Tibial nerve (tissue), 4 donors: Measurements from ENCODE around the gene CCBE1.

Experiments used
- EP300 ChIP-seq, 2 donors: sonication (generic); formaldehyde crosslinking; IDR thresholded peaks; one replicate each; pipeline ENCODE4 v1.6.1; 2017; ENCODE audit warnings: antibody characterized with exemption in 2 of 2, mild to moderate bottlenecking in 1 of 2
- POLR2A ChIP-seq, 2 donors: fragments of 450-650 bp; IDR thresholded peaks; one replicate each; pipeline ENCODE4 v1.6.1; 2017; ENCODE audit warnings: antibody characterized with exemption in 2 of 2, mild to moderate bottlenecking in 2 of 2, moderate library complexity in 2 of 2
- TF ChIP-seq, protein P1 (sequence below), 5 experiments: fragments of 200-600 bp in 3 of 5; fragments of 450-650 bp in 2 of 5; sonication (generic) in 3 of 5; IDR thresholded peaks; one replicate each; pipeline ENCODE4 v1.5.1; 2016 to 2019; ENCODE audit warnings: antibody characterized with exemption in 5 of 5, mild to moderate bottlenecking in 3 of 5, moderate library complexity in 2 of 5

DNA sequence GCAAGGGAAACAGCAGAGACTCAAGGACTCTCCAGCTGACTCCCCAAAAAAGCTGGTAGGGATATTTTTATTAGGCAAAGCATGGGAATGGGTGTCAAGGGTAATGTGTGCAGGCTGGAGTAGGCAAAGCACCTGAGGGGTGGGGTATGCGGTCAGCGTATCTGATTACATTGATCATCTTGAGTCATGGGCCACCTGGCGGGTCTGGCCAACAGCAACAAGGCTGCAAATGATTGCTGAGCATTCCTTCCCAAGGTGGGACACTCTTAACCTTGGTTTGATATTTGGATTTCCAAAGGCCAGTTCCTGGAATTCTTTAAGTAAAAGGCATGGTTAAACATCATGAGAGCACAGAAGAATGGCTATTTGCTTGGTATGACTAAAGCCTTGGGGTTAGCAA is 32.6 kb upstream of the CCBE1 start:
- TF ChIP-seq POLR2A (IDR thresholded peaks at IDR 0.05): no peak
- TF ChIP-seq, protein P1, sequence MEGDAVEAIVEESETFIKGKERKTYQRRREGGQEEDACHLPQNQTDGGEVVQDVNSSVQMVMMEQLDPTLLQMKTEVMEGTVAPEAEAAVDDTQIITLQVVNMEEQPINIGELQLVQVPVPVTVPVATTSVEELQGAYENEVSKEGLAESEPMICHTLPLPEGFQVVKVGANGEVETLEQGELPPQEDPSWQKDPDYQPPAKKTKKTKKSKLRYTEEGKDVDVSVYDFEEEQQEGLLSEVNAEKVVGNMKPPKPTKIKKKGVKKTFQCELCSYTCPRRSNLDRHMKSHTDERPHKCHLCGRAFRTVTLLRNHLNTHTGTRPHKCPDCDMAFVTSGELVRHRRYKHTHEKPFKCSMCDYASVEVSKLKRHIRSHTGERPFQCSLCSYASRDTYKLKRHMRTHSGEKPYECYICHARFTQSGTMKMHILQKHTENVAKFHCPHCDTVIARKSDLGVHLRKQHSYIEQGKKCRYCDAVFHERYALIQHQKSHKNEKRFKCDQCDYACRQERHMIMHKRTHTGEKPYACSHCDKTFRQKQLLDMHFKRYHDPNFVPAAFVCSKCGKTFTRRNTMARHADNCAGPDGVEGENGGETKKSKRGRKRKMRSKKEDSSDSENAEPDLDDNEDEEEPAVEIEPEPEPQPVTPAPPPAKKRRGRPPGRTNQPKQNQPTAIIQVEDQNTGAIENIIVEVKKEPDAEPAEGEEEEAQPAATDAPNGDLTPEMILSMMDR (IDR thresholded peaks at IDR 0.05): no peak
- TF ChIP-seq EP300 (IDR thresholded peaks at IDR 0.05): no peak
